GM21423 (cell line): ENCODE data around the gene APOL1.

Source experiments
- ATAC-seq: cut with Tn5 transposase; IDR thresholded peaks from one replicate; pipeline ENCODE4 v1.9.1; 2021; ENCODE audit warnings: mild to moderate bottlenecking, moderate library complexity; ENCODE audit not compliant: unreplicated experiment

Gene APOL1

DNA sequence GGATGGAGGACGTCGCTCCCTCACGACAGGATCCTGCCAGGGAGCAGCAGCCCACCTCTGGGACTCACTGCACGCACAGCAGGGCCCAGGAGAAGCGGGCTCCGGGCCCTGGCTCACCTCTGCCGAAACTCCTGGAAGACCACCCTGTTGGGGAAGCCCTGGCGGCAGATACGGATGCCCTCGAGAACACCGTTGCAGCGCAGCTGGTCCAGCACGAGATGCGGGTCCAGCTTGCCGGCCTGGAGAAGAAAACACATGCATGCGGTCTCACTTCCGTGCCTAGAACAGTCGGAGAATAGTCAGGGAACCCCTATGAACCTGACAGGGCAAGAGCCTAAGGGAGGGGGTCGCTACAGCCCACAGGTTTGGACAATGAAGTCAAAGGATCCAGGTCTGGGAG, 52.9 kb downstream of the APOL1 start:
- ATAC-seq, result no peak

DNA sequence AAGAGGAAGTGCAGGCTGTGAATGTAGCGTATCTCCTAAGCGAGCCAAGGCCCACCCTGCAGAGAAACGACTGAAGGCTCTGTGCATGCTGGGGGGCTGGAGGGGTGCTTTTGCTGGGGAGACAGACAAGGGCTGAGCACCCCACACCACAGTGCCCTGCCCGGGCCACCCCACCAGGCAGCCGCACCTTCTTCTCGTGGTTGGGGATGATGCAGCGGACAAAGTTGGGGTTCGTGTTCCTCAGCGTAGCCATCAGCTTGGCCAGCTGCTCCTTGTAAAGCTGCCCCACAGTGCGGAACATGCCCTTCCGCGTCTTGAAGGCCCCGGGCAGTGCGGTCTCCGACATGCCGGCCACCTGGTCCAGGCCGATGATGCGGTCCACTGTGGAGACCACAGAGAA, 53.3 kb downstream of the APOL1 start:
- no peak for ATAC-seq

DNA sequence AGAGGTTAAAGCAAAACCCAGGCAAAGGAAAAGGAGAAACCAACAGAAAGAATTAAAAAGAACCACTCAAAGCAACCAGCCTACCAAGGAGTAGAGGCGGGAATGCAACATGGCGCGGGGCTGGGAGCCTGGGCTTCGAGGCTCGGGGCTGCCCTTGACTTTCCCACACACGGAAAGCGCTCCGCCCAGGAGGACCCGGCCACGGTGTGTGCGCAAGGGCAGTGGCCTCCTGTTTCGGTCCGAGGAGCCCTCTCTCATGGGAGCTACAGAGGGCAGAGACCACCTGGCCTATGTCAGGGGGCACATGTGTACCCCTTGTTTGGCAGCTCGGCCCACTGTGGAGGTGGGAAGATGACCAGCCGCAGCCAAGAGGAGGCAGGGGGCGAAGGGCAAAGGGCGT, 55.9 kb downstream of the APOL1 start:
- ATAC-seq, result no peak

DNA sequence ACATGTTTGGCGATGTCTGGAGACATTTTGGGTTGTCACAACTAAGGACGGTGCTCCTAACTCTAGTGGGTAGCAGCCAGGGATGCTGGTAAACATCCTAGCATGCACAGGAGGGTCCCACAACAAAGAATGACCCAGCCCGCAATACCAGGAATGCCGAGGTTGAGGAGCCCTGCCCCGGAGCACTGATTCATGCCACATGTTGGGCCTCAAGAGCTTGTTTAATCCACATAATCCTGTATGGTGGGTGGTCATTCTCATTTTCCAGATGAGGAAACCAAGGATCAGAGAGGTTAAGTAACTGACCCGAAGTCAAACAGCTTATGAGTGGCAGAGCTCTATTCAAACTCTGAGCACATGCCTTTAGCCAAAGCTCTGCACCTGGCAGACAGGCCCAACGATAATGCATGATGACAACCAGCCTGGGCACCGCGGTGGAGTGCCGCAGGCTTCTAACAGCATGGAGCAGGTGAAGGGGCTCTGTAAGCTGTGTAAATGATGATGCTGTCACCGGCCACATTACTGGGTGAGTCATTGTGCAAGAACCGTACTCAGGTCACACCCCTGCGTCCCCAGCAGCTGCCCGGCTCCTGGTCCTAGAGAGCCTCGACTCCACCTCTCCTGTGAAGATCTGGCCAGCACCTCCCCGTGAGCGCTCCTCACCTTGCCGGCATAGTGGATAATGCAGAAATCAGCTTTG, 58.6 kb downstream of the APOL1 start:
- no peak for ATAC-seq

DNA sequence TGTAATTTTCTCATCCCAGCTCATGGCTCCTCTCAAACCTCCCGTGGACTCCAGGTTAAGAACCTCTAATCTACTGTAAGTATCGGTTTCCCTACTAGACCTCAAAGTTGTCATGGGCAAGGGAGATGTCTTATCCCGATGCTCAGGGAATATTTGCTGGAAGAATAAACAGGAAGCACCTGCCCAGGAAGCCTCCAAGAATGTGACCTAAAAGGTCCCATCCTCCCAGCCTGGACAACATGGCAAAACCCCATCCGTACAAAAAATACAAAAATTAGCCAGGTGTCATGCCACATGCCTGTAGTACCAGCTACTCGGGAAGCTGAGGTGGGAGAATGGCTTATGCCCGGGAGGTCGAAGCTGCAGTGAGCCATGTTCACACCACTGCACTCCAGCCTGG, 62.4 kb downstream of the APOL1 start:
- ATAC-seq, result no peak

DNA sequence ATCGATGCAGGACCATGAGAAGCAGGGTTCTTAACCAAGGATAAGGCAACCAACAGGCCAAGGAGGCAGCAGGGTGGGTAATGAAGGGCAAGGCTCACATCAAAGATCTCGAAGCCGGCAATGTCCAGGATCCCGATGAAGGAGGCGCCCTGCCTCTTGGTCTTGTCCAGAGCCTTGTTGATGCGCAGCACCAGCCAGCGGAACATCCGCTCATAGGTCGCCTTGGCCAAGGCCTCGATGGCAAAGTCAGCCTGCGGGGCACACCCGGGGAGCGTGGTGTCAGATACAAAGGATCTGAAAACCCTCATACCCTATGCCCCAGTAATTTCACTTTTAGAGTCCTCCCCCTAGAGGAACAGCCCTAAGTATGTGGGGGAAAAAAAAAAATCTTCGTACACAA, 63.5 kb downstream of the APOL1 start:
- no peak for ATAC-seq
